Fibroblast of gingiva (primary cell): Measurements from ENCODE around the gene FUCA2.
"Not testable (repeated sequence)": the region's sequence is repeated elsewhere in the genome, so short reads cannot be mapped to it uniquely, and the experiment has no call there.

Source experiments
- DNase-seq: peaks from one replicate; pipeline ENCODE4 v3.0.0-alpha.2; 2011; ENCODE audit warnings: low read depth

Gene FUCA2

GRCh38 chr6:143496974-143497373 lies 14.5 kb downstream of the FUCA2 start:
- no peak for DNase-seq

DNA sequence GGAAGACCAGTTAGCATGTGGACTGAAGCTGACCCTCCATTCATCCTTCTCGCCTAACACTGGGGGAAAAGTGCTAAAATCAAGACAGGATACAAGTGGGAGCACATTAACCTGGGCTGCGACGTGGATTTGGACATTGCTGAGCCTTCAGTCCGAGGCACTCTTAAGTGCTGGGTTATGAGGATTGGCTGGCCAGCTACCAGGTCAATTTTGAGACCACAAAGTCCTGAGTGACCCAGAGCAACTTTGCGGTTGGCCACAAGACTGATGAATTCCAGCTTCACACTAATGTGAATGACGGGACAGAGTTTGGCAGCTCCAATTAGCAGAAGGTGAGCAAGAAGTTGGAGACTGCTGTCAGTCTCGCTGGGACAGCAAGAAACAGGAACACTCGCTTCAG lies 20.7 kb downstream of the FUCA2 start:
- no peak for DNase-seq

GRCh38 chr6:143490244-143490643 lies 21.3 kb downstream of the FUCA2 start:
- DNase-seq, result no peak

GRCh38 chr6:143486752-143487151 lies 24.8 kb downstream of the FUCA2 start:
- no peak for DNase-seq

- peak; percentile 13 for DNase-seq
Observed at GRCh38 chr6:143485967-143486366, 25.6 kb downstream of the FUCA2 start.

DNA sequence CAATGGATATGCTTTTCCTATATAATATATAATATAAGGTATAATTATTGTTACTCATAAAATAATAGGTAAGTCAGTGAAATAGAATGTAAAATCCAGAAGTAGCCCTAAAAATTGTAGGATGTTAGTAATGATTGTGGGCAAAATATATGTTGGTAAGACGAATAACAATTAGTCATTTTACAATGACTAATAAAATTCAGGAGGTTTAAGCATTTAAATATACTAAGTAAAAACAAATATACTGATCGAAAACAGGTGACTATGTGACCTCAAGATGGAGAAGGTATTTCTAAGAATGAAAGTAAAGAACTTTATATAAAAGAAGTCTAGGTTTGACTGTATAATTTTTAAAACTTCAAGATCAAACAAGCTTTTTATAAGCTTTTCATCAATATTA lies 28.9 kb downstream of the FUCA2 start:
- no peak for DNase-seq

- no peak for DNase-seq
Observed at GRCh38 chr6:143478479-143479062, 32.9 kb downstream of the FUCA2 start.

DNA sequence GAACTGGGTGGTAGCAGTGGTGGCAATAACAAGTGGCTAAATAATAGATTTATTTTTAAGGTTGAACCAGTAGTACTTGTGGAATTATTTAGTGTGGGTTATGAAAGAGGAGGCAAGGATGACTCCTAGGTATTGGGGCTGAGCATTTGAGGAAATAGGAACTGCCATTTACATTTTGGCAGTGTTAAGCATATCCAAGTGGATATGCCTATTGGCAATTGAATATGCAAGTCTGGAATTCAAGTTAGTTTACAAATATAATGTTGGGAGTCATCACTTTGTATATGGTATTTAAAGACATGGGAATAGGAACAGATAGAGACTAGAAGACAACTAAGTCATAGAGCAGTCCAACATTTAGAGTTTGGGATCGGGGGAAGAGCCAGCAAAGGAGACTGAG lies 35.0 kb downstream of the FUCA2 start:
- DNase-seq, result no peak

DNA sequence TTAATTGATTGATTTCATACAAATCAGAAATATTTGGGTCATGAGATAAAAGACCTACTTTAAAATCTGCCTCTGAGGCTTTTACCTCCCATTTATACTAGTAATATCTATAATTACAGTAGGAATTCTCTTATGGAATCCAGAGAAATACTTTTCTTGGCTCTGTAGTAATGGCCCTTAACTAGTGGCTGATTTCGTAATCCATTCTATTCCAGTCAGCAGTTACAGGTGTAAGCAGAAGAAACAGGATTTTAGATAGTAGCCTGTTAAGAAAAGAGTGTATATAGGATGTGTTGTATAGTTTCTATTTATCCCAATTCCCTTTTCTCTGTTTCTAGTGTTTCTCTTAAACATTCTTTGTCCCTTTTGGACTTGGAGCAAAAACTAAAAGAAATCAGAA lies 39.7 kb downstream of the FUCA2 start:
- no peak for DNase-seq

DNA sequence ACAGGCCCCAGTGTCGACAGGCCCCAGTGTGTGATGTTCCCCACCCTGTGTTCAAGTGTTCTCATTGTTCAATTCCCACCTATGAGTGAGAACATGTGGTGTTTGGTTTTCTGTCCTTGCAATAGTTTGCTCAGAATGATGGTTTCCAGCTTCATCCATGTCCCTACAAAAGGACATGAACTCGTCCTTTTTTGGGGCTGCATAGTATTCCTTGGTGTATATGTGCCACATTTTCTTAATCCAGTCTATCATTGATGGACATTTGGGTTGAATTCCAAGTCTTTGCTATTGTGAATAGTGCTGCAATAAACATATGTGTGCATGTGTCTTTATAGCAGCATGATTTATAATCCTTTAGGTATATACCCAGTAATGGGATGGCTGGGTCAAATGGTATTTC lies 42.7 kb downstream of the FUCA2 start:
- not testable (repeated sequence) for DNase-seq

DNA sequence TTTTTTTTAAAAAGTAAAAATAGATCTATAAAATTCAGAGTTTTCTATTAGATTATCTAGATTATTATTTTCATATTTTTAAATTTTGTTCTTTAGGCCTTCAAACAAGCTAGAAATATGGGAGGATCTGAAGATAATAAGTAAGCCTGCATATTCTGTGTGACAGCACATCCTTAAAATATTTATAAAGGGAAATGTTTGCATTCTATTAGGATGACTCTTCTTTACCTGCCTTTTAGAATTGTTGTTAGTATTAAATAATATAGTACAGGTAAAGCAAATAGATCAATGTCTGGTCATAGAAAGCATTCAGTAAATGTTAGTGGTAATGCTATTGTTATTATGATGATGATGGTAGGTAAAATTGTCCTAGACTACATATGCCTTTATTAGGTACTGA lies 43.5 kb downstream of the FUCA2 start:
- no peak for DNase-seq

GRCh38 chr6:143465546-143465945 lies 46.0 kb downstream of the FUCA2 start:
- peak; percentile 3 for DNase-seq

DNA sequence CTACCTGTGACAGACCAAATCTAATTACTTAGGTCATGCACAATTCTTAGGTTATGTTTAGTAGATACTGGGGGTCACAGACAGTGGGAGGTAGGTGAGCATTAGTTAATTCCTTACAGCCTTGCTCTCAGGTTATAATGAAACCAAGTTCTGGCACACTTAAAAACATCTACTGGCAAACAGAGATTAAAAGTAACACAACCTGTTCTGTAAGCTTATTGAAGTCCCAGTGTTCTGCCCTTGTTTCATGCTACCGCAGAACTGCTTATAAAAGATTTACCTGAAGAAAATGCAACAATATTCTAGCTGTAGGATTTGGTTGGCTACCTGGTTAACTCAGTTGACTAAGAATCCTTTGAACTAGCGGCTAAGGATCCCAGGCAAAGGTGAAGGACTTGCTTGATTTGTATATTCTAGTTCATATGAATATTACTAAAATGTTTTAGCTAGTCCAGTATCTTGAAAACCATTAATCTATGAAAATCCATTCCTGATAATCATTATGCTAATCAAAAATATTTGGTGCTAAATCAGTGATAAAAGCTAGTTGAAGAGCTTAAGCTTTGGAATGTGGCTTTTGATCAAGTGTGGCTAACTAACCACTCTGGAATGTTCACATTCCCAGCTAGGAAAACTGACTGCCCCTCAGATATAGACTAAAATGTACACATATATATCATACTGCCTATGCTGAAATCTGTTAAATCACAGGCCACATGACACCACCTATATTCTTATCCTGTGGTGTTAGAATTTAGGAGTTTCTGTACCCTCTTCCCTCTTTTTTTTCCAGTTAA lies 53.8 kb downstream of the FUCA2 start:
- DNase-seq, result no peak

DNA sequence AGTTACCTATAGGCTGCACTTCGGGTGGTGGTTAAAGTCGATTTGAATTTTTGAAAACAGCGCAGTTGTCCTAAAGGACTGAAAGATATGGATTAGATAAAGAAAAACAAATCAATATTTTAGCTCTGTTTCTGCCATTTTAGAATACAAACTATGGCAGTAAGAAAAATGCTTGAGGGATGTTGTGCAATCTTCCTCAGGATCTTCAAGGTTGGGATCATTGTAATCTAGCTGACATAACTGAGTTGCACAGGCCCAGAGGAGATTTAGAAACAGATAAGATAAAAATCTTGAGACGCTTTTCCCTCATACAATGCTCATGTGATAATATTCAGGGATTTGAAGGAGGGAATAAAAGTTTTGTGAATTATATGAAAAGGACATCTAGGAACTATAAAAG lies 60.0 kb downstream of the FUCA2 start:
- DNase-seq, result peak; percentile 11

DNA sequence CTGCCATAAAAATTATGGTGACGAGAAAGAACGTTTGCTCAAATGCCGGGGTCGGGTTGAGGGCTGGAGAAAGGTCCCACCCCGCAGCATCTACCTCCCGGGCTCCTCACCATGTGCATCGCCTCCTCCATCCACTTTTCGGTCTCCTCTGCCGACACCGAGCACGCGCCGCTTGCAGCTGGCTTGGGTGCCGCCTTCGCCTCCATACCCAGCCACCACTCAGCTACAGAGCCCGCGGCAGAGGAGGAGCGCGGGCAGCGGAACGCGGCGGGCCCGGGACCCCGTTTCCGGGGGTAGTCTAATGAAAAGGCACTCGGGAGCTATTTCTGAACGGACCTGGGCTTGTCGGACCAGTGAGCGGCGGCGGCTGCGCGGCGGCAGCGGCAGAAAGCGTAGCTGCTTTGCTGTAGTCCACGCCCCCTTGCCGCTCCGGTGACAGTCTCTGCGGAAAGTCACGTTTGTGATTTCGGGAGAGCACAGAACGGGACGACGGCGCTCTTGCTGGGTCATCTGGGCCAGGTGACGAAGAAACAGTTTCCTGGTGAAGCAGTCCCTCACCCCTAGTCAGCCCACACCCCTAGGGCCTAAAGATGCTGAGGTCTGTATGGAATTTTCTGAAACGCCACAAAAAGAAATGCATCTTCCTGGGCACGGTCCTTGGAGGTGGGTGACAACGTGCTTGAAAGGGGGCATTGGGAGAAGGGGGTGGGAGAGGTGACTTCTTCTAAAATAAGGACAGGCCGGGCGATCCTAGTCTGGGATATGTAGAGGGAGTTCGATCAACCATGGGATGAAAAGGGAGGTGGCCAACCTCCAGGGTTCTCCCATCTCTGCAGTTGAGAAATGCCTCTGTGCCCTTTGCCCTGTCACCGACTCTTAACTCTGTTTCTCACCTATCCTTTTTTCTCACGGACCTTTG lies 60.8 kb downstream of the FUCA2 start, which contains the start of the genes ADAT2 and PEX3:
TSS of gene ADAT2 (minus strand) at position 243 of the 919 bp plus-strand sequence. CDS start at position 206, 37 bp downstream.
TSS of gene PEX3 (plus strand) at position 353 of the 919 bp plus-strand sequence. CDS start at position 591, 238 bp downstream.
- peak; percentile 95 for DNase-seq

DNA sequence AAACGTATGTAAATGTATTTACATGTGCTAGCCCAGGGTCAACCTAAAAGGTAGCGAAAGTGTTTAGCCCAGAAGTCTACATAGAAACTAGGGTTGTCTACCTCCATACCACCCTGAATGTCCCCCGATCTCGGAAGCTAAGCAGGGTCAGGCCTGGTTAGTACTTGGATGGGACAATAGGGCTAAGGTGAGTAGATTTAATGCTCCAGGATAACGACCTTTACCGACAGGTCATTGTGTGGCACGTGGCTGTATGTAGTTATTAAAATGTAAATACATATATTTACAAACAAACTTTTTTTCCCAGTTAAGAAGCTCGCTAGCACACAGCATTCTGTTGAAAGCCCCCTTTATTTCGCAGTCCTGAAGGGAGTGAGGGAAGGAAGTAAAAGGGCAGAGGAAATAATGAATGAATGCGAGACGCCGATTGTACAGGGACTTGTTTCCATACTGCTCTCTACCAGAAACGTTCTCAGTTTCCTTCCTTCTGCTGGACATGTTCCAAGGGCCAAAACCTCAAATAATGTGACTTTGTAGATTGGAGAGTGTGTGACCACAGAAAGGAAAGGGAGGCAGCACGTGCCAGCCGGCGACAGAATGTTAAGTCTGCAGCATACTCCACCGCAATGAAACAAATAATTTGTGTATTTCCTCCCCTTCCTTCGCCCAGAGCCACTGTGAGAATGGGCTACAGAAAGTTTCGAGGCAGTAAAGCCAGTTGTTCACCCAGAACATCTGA lies 61.6 kb downstream of the FUCA2 start:
- DNase-seq, result peak; percentile 33

DNA sequence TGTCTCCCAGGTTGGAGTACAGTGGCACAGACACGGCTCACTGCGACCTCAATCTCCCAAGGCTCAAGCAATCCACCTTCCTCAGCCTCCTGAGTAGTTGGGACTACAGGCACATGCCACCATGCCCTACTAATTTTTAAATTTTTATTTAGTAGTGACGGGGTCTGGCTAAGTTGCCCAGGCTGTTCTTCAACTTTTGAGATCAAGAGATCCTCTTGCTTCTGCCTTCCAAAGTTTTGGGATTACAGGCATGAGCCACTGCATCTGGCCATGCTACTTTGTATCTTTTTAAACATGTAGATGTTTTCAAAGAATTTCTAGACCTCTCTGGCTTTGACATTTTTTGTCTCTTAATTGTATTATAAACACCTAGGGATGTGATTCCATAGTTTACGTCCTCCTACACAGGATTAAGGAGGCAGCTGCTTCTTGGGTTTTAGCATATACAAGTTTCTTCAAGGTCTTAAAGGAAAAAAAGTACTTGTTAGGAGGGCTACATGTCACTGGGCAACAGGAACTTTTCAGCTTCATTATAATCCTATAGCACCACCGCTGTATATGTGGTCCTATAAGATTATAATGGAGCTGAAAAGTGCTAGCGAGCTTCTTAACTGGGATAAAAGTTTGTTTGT lies 62.3 kb downstream of the FUCA2 start:
- no peak for DNase-seq

- DNase-seq, result not testable (repeated sequence)
Observed at GRCh38 chr6:143447865-143448264, 63.7 kb downstream of the FUCA2 start.
